ENCODE results near the gene SLC11A2.

Gene SLC11A2

GRCh38 chr12:51025836-51026638 is at the start of gene SLC11A2:
SLC11A2 (minus strand) TSS chr12:51026384; CDS start chr12:51010728, 15,656 bp downstream.
- DNase-seq (ENCODE audit: low read depth in 2 of 2), result peak; percentile 79 to 81

- DNase-seq (ENCODE audit: low read depth in 2 of 2), result no peak
Measured at GRCh38 chr12:51075390-51075789, 49.2 kb upstream of the SLC11A2 start.

GRCh38 chr12:51071663-51072062 is 45.5 kb upstream of the SLC11A2 start:
- no peak for DNase-seq (ENCODE audit: low read depth in 2 of 2)

GRCh38 chr12:51070004-51070403 is 43.8 kb upstream of the SLC11A2 start:
- DNase-seq (ENCODE audit: low read depth in 2 of 2), result no peak

- no peak for DNase-seq (ENCODE audit: low read depth in 2 of 2)
Measured at GRCh38 chr12:51067771-51068170, 41.6 kb upstream of the SLC11A2 start.

- no peak for DNase-seq (ENCODE audit: low read depth in 2 of 2)
Measured at GRCh38 chr12:51067229-51067628, 41.0 kb upstream of the SLC11A2 start.

GRCh38 chr12:51065530-51065929 is 39.3 kb upstream of the SLC11A2 start:
- DNase-seq (ENCODE audit: low read depth in 2 of 2), result no peak

- no peak for DNase-seq (ENCODE audit: low read depth in 2 of 2)
Measured at GRCh38 chr12:51062631-51063397, 36.6 kb upstream of the SLC11A2 start.

- no peak for DNase-seq (ENCODE audit: low read depth in 2 of 2)
Measured at GRCh38 chr12:51059086-51059485, 32.9 kb upstream of the SLC11A2 start.

GRCh38 chr12:51056242-51056641 is 30.1 kb upstream of the SLC11A2 start:
- no peak for DNase-seq (ENCODE audit: low read depth in 2 of 2)

- no peak for DNase-seq (ENCODE audit: low read depth in 2 of 2)
Measured at GRCh38 chr12:51055060-51055459, 28.9 kb upstream of the SLC11A2 start.

GRCh38 chr12:51051787-51052186 is 25.6 kb upstream of the SLC11A2 start:
- no peak for DNase-seq (ENCODE audit: low read depth in 2 of 2)

- no peak for DNase-seq (ENCODE audit: low read depth in 2 of 2)
Measured at GRCh38 chr12:51049525-51049924, 23.3 kb upstream of the SLC11A2 start.

- no peak for DNase-seq (ENCODE audit: low read depth in 2 of 2)
Measured at GRCh38 chr12:51048661-51049251, 22.6 kb upstream of the SLC11A2 start.

GRCh38 chr12:51047655-51048540 is 21.7 kb upstream of the SLC11A2 start, which contains the start of gene LETMD1:
LETMD1 (plus strand) TSS chr12:51048327; CDS start chr12:51048357, 30 bp downstream.
- DNase-seq (ENCODE audit: low read depth in 2 of 2), result peak; percentile 75 to 76

- DNase-seq (ENCODE audit: low read depth in 2 of 2), result no peak
Measured at GRCh38 chr12:51036279-51036678, 10.1 kb upstream of the SLC11A2 start.

GRCh38 chr12:51033457-51034089 is 7.4 kb upstream of the SLC11A2 start:
- no peak for DNase-seq (ENCODE audit: low read depth in 2 of 2)

- no peak for DNase-seq (ENCODE audit: low read depth in 2 of 2)
Measured at GRCh38 chr12:51033048-51033447, 6.9 kb upstream of the SLC11A2 start.

GRCh38 chr12:51028813-51029150 is 2.6 kb upstream of the SLC11A2 start:
- no peak for DNase-seq (ENCODE audit: low read depth in 2 of 2)

GRCh38 chr12:51028126-51028812 is 2.1 kb upstream of the SLC11A2 start:
- no peak for DNase-seq (ENCODE audit: low read depth in 2 of 2)
